ENCODE measurements around the gene EXOC4. TPM values are rescaled to one million over a fixed set of nuclear protein-coding genes. Genes with fewer than 3 reads are reported as not detected.
"Not testable (repeated sequence)": the region's sequence is repeated elsewhere in the genome, so short reads cannot be mapped to it uniquely, and the experiment has no call there.

EXOC4 gene
- total RNA-seq, 1 experiment from 2014 or later, result 111 TPM

DNA sequence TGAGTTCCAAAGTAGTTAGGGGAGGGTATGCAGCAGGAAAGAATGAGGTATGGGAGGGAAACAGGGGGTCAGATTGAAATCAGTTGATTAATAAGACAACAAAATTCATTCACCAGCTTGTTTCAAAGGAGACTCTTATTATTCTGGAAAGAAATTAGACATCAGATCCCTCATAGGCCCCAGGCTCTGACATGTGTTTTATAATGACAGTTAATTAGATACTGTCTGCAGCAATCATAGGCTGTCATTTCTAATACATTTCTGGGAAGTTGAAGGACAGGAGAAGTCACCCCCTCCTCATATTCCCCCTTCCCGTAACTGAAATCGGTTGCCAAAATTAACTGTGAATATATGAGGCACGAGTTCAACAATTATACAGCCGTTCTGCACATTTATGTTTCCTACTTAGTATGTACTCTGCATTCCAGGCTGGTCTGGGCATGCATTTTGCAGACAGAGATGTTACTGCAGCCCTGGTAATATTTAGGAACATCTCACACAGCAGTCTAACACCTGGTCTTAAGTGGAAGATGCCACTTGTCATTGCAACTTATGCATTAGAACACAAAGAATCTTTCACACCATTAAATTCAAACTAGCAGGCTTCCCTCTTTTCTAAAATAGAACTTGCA lies 519.0 kb downstream of the EXOC4 start:
- Histone ChIP-seq H3K9ac (ENCODE audit: low read length) (no peak overlapping the region), H3K79me2 (ENCODE audit: low read length) (no peaks in the 10 kb centered on the region), H3K4me3 (ENCODE audit: low read length) (no peak overlapping the region), H3K36me3 (ENCODE audit: insufficient read depth, low read length) (no peaks in the 10 kb centered on the region), H3K27me3 (ENCODE audit: low read length) (no peaks in the 10 kb centered on the region), H3K4me1 (ENCODE audit: low read length) (peaks cover 2% of the 10 kb centered on the region), H4K20me1 (ENCODE audit: insufficient read depth, low read depth, low read length) (no peaks in the 10 kb centered on the region), H3K27ac (ENCODE audit: low read length) (no peak overlapping the region), H2AFZ (ENCODE audit: low read length) (no peak overlapping the region), H3K9me2 (replicated peaks; ENCODE audit: insufficient read depth, low read length) (no peaks in the 10 kb centered on the region), H3K9me3 (ENCODE audit: low read length) (no peaks in the 10 kb centered on the region), H3K4me2 (ENCODE audit: low read depth, low read length, poor library complexity, severe bottlenecking) (no peak overlapping the region)
- no peak for DNase-seq

DNA sequence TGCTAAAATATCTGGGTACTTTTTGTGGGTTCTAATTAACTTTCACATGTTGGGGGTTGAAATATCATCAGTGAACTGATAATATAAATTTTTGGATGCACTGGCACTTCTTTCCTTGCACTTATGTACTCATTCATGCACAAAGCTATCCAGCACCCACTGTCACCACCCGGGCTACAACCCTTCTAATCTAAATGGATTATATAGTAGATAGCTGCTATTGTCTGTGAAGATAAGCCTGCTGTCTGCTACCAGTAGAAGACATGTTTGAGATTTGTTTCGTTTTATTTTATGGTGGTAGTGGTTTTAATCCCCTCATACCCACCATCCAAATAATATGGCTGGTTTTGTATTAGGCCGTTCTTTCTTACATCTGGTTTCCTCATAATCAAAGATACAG lies 520.7 kb downstream of the EXOC4 start:
- Histone ChIP-seq H4K20me1 (ENCODE audit: insufficient read depth, low read depth, low read length) (no peaks in the 10 kb centered on the region), H3K27me3 (ENCODE audit: low read length) (no peaks in the 10 kb centered on the region), H3K9me2 (replicated peaks; ENCODE audit: insufficient read depth, low read length) (no peaks in the 10 kb centered on the region), H3K27ac (ENCODE audit: low read length) (no peak overlapping the region), H3K4me2 (ENCODE audit: low read depth, low read length, poor library complexity, severe bottlenecking) (no peak overlapping the region), H3K4me1 (ENCODE audit: low read length) (no peaks in the 10 kb centered on the region), H3K4me3 (ENCODE audit: low read length) (no peak overlapping the region), H3K9ac (ENCODE audit: low read length) (no peak overlapping the region), H3K36me3 (ENCODE audit: insufficient read depth, low read length) (no peaks in the 10 kb centered on the region), H3K79me2 (ENCODE audit: low read length) (no peaks in the 10 kb centered on the region), H3K9me3 (ENCODE audit: low read length) (no peaks in the 10 kb centered on the region), H2AFZ (ENCODE audit: low read length) (no peak overlapping the region)
- DNase-seq, result no peak

DNA sequence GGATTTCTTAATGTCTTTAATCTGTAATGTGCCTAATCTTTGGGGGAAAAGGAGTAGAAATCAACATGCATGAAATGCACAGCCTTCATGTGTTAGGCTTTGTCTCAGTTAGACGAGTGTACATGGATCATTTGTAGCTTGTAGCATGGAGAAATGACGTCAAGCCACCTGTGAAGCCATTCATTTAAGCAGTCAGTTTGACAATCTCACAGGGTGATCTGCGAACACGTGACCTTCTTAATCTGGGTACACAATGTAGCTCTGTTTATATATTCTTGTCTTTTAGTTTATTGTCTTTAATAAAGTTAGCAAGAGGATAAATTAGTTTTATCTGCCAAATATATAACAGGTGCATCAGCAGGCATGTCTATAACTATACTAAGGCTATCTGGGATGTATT lies 522.3 kb downstream of the EXOC4 start:
- no peaks in the 10 kb centered on the region for H3K27me3 ChIP-seq (ENCODE audit: low read length)

DNA sequence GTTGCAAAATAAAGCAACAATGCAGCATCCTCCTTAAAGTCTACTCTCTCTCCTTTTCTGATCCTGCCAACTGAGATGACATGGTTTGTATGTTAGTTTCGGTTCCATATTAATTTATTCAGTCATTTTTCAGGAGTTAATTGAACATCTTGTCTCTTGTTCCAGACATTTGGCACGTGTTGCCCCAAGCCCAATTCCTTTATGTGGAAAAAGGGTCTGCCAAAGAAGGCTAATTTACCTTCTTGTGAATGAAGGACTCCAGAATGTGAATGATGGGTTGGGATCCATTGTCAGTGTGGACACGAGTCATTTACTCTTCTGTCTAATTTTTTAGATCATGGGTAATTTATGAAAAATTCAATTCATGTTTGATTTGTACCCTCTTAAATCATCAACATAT lies 523.4 kb downstream of the EXOC4 start:
- H3K9me3 ChIP-seq (ENCODE audit: low read length), result no peaks in the 10 kb centered on the region
- H3K27me3 ChIP-seq (ENCODE audit: low read length), result no peaks in the 10 kb centered on the region
- DNase-seq, result no peak
- no peak overlapping the region for H3K27ac ChIP-seq (ENCODE audit: low read length)
- H3K79me2 ChIP-seq (ENCODE audit: low read length), result no peaks in the 10 kb centered on the region
- H3K4me2 ChIP-seq (ENCODE audit: low read depth, low read length, poor library complexity, severe bottlenecking), result no peak overlapping the region
- no peak overlapping the region for H3K4me3 ChIP-seq (ENCODE audit: low read length)
- H3K9ac ChIP-seq (ENCODE audit: low read length), result no peak overlapping the region
- no peak overlapping the region for H2AFZ ChIP-seq (ENCODE audit: low read length)
- no peaks in the 10 kb centered on the region for H4K20me1 ChIP-seq (ENCODE audit: insufficient read depth, low read depth, low read length)
- no peaks in the 10 kb centered on the region for H3K36me3 ChIP-seq (ENCODE audit: insufficient read depth, low read length)
- H3K4me1 ChIP-seq (ENCODE audit: low read length), result no peaks in the 10 kb centered on the region
- H3K9me2 ChIP-seq (replicated peaks; ENCODE audit: insufficient read depth, low read length), result no peaks in the 10 kb centered on the region

More for the DNA sequence above, 522.3 kb downstream of the EXOC4 start:
- H3K27ac ChIP-seq (ENCODE audit: low read length), result no peak overlapping the region
- H4K20me1 ChIP-seq (ENCODE audit: insufficient read depth, low read depth, low read length), result no peaks in the 10 kb centered on the region
- no peak overlapping the region for H3K4me3 ChIP-seq (ENCODE audit: low read length)
- no peak overlapping the region for H2AFZ ChIP-seq (ENCODE audit: low read length)
- H3K4me1 ChIP-seq (ENCODE audit: low read length), result no peaks in the 10 kb centered on the region
- H3K9me3 ChIP-seq (ENCODE audit: low read length), result no peaks in the 10 kb centered on the region
- no peaks in the 10 kb centered on the region for H3K9me2 ChIP-seq (replicated peaks; ENCODE audit: insufficient read depth, low read length)
- no peaks in the 10 kb centered on the region for H3K79me2 ChIP-seq (ENCODE audit: low read length)
- no peak overlapping the region for H3K4me2 ChIP-seq (ENCODE audit: low read depth, low read length, poor library complexity, severe bottlenecking)
- no peak overlapping the region for H3K9ac ChIP-seq (ENCODE audit: low read length)
- no peaks in the 10 kb centered on the region for H3K36me3 ChIP-seq (ENCODE audit: insufficient read depth, low read length)
- no peak for DNase-seq

DNA sequence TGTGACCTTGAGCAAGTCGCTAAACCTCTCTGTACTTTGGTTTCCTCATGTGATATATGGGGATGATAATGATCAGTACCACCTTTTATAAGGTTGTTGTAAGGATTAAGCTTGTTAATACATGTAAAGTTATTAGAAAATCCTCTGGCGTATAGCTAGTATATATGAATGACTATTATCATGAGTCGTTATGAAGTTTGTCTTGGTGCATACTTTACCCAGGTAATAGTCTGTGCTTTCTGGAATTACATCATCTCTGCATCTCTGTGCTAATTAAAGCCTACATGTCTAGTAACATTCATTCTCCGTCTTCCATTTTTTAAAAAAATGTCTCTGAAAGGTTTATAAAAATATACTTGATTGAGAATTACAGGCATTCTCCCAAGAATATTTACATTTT lies 524.8 kb downstream of the EXOC4 start:
- Histone ChIP-seq H3K4me3 (ENCODE audit: low read length) (no peak overlapping the region), H3K9me2 (replicated peaks; ENCODE audit: insufficient read depth, low read length) (no peaks in the 10 kb centered on the region), H3K9me3 (ENCODE audit: low read length) (no peaks in the 10 kb centered on the region), H4K20me1 (ENCODE audit: insufficient read depth, low read depth, low read length) (no peaks in the 10 kb centered on the region), H2AFZ (ENCODE audit: low read length) (no peak overlapping the region), H3K79me2 (ENCODE audit: low read length) (no peaks in the 10 kb centered on the region), H3K4me1 (ENCODE audit: low read length) (no peaks in the 10 kb centered on the region), H3K27me3 (ENCODE audit: low read length) (no peaks in the 10 kb centered on the region), H3K4me2 (ENCODE audit: low read depth, low read length, poor library complexity, severe bottlenecking) (no peak overlapping the region), H3K36me3 (ENCODE audit: insufficient read depth, low read length) (no peaks in the 10 kb centered on the region), H3K27ac (ENCODE audit: low read length) (no peak overlapping the region), H3K9ac (ENCODE audit: low read length) (no peak overlapping the region)
- no peak for DNase-seq

DNA sequence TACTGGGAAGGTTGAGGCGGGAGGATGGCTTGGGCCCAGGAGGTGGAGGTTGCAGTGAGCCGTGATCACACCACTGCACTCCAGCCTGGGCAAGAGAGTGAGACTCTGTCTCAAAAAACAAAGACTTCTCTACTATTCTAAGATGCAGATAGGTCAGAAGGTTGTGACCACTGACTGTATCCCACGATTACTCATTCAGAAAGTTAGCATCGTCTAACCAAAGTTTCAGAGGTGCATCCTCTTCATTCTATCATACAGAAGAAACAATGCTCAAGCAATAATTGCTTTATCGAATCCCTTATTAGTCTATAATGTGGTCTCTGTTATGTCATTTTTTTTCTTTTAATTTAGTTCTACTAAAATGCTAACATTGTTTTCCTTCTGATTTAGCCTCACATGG lies 525.6 kb downstream of the EXOC4 start:
- no peak overlapping the region for H3K4me3 ChIP-seq (ENCODE audit: low read length)
- no peak for DNase-seq
- no peak overlapping the region for H3K27ac ChIP-seq (ENCODE audit: low read length)
- H3K36me3 ChIP-seq (ENCODE audit: insufficient read depth, low read length), result no peaks in the 10 kb centered on the region
- H4K20me1 ChIP-seq (ENCODE audit: insufficient read depth, low read depth, low read length), result no peaks in the 10 kb centered on the region
- no peak overlapping the region for H2AFZ ChIP-seq (ENCODE audit: low read length)
- no peaks in the 10 kb centered on the region for H3K27me3 ChIP-seq (ENCODE audit: low read length)
- no peaks in the 10 kb centered on the region for H3K9me3 ChIP-seq (ENCODE audit: low read length)
- H3K4me2 ChIP-seq (ENCODE audit: low read depth, low read length, poor library complexity, severe bottlenecking), result no peak overlapping the region
- H3K4me1 ChIP-seq (ENCODE audit: low read length), result no peaks in the 10 kb centered on the region
- H3K9me2 ChIP-seq (replicated peaks; ENCODE audit: insufficient read depth, low read length), result no peaks in the 10 kb centered on the region
- H3K9ac ChIP-seq (ENCODE audit: low read length), result no peak overlapping the region
- no peaks in the 10 kb centered on the region for H3K79me2 ChIP-seq (ENCODE audit: low read length)

DNA sequence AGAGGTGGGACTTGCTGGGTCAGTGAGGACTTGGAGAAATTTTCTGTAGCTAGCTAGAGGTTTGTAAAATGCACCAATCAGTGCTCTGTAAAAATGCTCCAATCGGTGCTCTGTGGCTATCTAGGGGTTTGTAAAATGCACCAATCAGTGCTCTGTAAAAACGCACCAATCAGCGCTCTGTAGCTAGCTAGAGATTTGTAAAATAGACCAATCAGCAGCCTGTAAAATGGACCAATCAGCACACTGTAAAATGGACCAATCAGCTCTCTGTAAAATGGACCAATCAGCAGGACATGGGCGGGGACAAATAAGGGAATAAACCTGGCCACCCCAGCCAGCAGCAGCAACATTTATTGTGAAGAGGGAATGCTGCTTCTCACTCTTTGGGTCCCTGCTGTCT lies 526.7 kb downstream of the EXOC4 start:
- H3K27me3 ChIP-seq (ENCODE audit: low read length); H2AFZ ChIP-seq (ENCODE audit: low read length); H3K4me3 ChIP-seq (ENCODE audit: low read length); H3K27ac ChIP-seq (ENCODE audit: low read length); H3K79me2 ChIP-seq (ENCODE audit: low read length); H4K20me1 ChIP-seq (ENCODE audit: insufficient read depth, low read depth, low read length); H3K4me1 ChIP-seq (ENCODE audit: low read length); H3K9me2 ChIP-seq (replicated peaks; ENCODE audit: insufficient read depth, low read length); H3K4me2 ChIP-seq (ENCODE audit: low read depth, low read length, poor library complexity, severe bottlenecking); H3K36me3 ChIP-seq (ENCODE audit: insufficient read depth, low read length); H3K9ac ChIP-seq (ENCODE audit: low read length); H3K9me3 ChIP-seq (ENCODE audit: low read length); DNase-seq: not testable (repeated sequence)

DNA sequence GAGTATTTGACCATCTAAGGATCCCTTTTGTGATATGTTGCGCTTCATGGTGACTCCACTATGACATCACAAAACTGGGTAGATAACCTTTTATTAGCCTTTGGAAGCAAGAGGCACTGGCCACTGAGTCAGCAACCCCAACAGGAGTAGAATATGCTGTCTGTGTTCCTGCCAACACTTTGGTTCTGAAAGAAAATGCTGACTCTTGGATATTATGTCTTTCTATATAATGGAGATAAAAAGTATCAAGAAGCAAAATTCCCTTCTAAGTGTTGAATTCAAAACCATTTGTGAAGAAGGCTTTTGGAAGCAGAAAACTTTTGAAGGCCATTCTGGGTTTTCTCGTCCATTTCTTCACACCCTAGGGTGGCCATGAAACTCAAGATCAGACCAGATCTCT lies 528.0 kb downstream of the EXOC4 start:
- Histone ChIP-seq H3K9me3 (ENCODE audit: low read length) (no peaks in the 10 kb centered on the region), H3K27me3 (ENCODE audit: low read length) (no peaks in the 10 kb centered on the region), H3K9me2 (replicated peaks; ENCODE audit: insufficient read depth, low read length) (no peaks in the 10 kb centered on the region), H3K4me3 (ENCODE audit: low read length) (no peak overlapping the region), H3K4me1 (ENCODE audit: low read length) (no peaks in the 10 kb centered on the region), H3K79me2 (ENCODE audit: low read length) (no peaks in the 10 kb centered on the region), H3K9ac (ENCODE audit: low read length) (no peak overlapping the region), H3K36me3 (ENCODE audit: insufficient read depth, low read length) (no peaks in the 10 kb centered on the region), H3K4me2 (ENCODE audit: low read depth, low read length, poor library complexity, severe bottlenecking) (no peak overlapping the region), H3K27ac (ENCODE audit: low read length) (no peak overlapping the region), H2AFZ (ENCODE audit: low read length) (no peak overlapping the region), H4K20me1 (ENCODE audit: insufficient read depth, low read depth, low read length) (no peaks in the 10 kb centered on the region)
- no peak for DNase-seq

All from Karpas-422 (cell line).